HG02938 (cell line): ENCODE data around the gene CHADL.

ENCODE experiments used
- ATAC-seq: cut with Tn5 transposase; IDR thresholded peaks from one replicate; pipeline ENCODE4 v1.9.1; 2021; ENCODE audit warnings: mild to moderate bottlenecking, moderate library complexity; ENCODE audit not compliant: unreplicated experiment

CHADL gene

GRCh38 chr22:41256254-41257253, 15.8 kb upstream of the CHADL start:
- no peak for ATAC-seq

- no peak for ATAC-seq
Measured at GRCh38 chr22:41254230-41254629, 13.5 kb upstream of the CHADL start.

GRCh38 chr22:41252365-41252764, 11.6 kb upstream of the CHADL start:
- ATAC-seq: no peak

- no peak for ATAC-seq
Measured at GRCh38 chr22:41250127-41250526, 9.4 kb upstream of the CHADL start.

GRCh38 chr22:41249442-41249841, 8.7 kb upstream of the CHADL start:
- ATAC-seq: no peak

GRCh38 chr22:41248758-41249157, 8.0 kb upstream of the CHADL start:
- no peak for ATAC-seq

GRCh38 chr22:41248314-41248713, 7.6 kb upstream of the CHADL start:
- ATAC-seq: no peak

GRCh38 chr22:41247703-41248102, 7.0 kb upstream of the CHADL start:
- ATAC-seq: no peak

GRCh38 chr22:41245917-41246499, 5.3 kb upstream of the CHADL start:
- no peak for ATAC-seq

GRCh38 chr22:41243361-41243760, 2.6 kb upstream of the CHADL start:
- no peak for ATAC-seq

GRCh38 chr22:41242396-41243117, 1.8 kb upstream of the CHADL start:
- ATAC-seq: no peak

- ATAC-seq: no peak
Measured at GRCh38 chr22:41241133-41241676, 474 bp upstream of the CHADL start.

GRCh38 chr22:41239443-41240128, 1.1 kb downstream of the CHADL start:
- ATAC-seq: no peak

GRCh38 chr22:41238570-41239442, 1.9 kb downstream of the CHADL start:
- no peak for ATAC-seq

- ATAC-seq: no peak
Measured at GRCh38 chr22:41237707-41238569, 2.8 kb downstream of the CHADL start.

- no peak for ATAC-seq
Measured at GRCh38 chr22:41237036-41237706, 3.6 kb downstream of the CHADL start.

GRCh38 chr22:41234815-41235695, 5.7 kb downstream of the CHADL start:
- no peak for ATAC-seq
